NCI-H1048 (cell line): ENCODE measurements around the gene EIF2B4.

Source experiments
- DNase-seq: peaks from one replicate; lab custom pipeline; 2025; lab: John Stamatoyannopoulos, UW

EIF2B4 gene

DNA sequence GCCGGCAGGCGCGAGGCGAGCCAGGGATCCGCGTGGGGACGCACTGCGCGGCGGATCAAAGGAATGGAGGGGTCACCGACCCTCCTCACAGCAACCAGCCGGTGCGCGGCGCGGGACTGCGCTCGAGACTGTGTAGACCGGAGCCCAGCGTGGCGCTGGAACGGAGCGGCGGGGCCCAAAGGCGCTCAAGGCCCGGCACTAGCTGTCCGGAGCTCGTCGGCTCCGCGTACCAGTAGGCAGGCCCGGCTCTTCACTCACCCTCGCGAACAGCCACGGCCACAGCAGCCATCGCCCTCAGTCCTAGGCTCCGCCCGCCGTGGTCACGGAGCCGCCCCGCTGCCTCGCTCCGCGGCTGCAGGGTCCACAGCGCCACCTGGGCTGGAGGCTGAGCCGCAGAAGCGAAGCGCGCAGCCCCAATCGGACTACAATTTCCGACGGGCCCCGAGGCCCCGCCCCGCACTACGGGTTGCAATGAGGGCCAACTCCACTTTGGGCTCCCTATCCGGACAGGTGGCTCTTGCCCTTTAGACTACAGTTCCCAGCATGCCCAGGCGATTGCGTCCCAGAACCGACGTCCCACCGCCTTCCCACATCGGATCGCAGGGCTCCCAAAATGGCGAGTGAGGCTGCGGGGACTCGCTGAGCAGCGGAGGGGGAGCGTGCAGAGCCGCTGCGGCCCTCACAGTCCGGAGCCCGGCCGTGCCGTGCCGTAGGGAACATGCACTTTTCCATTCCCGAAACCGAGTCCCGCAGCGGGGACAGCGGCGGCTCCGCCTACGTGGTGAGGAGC, at the start of gene EIF2B4, which contains the start of gene SNX17:
TSS of gene EIF2B4 (minus strand) at position 313 of the 790 bp plus-strand sequence. CDS start at position 289, 24 bp downstream.
TSS of gene SNX17 (plus strand) at position 591 of the 790 bp plus-strand sequence. CDS start at position 719, 128 bp downstream.
- peak; percentile 95 for DNase-seq

DNA sequence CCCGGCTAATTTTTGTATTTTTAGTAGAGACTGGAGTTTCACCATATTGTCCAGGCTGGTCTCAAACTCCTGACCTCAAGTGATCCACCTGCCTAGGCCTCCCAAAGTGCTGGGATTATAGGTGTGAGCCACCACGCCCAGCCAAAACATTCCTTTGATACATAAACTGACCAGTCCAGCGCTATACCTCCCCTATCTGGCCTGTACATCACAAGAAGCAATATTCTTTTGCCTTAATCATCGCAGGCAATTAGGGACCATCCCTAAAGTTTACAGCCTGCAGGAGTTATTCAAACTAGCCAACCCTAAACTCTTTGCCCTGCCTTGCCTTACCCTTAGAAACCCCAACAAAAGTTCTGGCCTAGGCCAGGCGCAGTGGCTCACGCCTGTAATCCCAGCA, 46.0 kb upstream of the EIF2B4 start:
- no peak for DNase-seq

DNA sequence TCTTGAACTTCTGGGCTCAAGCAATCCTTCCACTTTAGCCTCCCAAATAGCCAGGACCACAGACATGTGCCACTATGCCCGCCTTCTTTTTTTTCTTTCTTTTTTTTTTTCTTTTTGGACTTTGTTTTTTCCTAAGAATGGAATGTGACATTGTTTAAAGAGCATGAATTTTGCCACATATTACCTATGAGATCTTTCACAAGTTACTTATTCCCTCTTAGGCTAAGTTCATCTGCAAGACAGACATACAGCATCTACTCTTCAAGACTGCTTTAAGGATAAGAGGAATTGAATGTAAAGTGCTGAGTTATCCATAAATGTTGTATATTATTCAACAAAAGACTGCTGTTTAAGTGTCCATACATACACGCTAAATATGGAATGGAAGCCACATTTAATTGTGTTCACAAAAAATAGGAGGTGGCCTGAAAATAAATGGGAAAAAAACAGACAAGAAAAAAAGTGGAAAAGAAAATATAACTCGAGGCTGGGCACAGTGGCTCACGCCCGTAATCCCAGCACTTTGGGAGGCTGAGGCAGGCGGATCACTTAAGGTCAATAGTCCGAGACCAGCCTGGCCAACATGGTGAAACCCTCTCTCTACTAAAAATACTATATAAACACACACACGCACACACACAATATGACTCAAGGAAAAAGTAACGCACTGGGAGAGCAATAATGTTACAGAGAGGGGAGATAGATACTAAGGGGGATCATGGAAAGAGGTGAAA, 42.4 kb upstream of the EIF2B4 start:
- no peak for DNase-seq

DNA sequence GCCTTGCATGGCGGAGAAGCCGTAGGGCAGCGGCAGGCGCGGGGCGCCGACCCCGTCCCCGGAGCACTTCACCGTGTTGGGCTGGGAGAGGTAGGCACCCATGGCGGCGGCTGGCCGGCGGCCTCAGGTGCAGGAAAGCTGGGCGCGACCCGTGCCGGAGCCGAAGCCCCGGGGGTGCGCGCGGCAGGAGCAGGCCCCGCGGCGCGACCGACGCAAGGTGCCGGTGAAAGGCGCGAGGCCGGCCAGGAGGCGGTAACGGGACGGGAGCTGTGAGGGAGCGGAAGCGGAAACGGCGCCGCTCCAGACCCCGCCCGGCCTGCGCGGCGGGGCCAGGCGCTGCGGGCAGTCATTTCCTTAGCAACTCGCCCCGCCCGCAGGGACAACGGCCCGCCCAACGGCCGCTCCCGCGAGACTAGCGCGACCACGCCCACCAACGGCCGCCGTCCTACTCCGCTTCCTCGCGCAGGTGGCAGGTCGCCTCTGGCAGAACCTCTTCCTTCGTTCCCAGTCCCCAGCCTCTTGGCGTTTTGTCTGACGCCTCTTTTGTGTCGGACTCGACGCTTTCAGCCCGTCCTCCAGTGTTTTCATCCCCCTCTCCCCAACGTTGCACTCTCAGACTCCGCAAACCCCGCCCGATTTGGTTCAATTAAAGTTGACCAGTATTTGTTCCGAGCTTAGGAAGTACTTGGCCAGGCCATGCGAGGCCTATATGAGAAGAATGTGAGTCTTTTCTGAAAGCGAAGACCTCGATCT, 39.4 kb upstream of the EIF2B4 start, which contains the start of gene PPM1G:
TSS of gene PPM1G (minus strand) at position 271 of the 753 bp plus-strand sequence. CDS start at position 102, 169 bp downstream.
- DNase-seq = peak; percentile 87

GRCh38 chr2:27408601-27409320, 38.6 kb upstream of the EIF2B4 start:
- DNase-seq = no peak

DNA sequence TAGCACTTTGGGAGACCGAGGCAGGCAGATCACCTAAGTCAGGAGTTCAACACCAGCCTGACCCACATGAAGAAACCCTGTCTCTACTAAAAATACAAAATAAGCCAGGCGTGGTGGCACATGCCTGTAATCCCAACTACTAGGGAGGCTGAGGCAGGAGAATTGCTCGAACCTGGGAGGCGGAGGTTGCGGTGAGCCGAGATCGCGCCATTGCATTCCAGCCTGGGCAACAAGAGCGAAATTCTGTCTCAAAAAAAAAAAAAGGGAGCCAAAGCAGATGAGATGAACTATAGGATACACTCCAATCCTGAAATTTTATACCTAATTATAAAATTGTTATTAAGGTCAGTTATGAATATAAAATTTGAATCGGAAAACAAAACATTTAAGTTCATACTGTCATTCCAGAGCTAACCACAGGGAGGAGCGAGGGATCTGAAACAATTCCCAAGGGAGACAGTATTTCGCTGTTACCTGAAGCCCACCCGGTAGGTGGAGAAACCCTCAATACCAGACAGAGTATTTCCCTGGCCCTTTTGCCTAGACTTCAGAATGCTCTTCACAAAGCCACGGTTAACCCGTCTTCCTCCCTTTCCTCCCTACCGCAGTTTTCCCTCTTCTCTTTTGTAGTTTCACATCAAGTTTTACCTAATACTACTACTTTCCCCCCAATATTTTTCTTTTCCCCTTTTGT, 37.8 kb upstream of the EIF2B4 start:
- DNase-seq = no peak

- DNase-seq = no peak
These were observed 30.4 kb upstream of the EIF2B4 start for GRCh38 chr2:27400348-27401135.

DNA sequence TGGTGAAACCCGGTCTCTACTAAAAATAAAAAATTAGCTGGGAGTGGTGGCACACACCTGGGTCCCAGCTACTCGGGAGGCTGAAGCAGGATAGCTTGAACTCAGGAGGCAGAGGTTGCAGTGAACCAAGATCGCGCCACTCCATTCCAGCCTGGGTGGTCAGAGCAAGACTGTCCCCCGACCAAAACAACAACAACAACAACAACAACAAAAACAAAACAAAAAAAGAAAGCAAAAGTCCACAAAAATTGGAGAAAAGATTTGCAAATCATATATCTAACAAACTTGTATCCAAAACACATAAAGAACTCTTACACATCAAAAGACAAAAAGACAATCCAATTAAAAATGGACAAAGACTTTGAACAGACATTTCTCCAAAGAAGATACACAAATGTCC, 28.8 kb upstream of the EIF2B4 start:
- DNase-seq = no peak

DNA sequence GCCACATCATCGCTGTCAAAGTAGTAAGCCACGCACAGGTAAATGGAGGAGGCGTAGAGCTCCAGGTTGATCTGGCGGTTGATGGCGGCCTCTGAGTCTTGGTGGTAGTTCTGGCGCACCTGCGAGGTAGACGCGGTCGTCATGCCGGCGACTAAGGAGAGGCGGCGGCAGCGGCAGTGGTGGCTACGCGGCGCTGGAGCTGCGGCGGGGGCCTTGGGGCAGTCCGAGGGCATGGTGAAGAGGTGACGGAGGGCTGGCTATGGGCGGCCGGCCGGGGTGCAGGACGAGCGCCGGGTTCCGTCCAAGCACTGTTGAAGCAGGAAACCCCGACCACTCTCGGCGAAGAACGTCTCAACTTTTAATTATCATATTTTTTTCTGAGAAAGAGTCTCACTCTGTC, 23.1 kb upstream of the EIF2B4 start:
- no peak for DNase-seq

DNA sequence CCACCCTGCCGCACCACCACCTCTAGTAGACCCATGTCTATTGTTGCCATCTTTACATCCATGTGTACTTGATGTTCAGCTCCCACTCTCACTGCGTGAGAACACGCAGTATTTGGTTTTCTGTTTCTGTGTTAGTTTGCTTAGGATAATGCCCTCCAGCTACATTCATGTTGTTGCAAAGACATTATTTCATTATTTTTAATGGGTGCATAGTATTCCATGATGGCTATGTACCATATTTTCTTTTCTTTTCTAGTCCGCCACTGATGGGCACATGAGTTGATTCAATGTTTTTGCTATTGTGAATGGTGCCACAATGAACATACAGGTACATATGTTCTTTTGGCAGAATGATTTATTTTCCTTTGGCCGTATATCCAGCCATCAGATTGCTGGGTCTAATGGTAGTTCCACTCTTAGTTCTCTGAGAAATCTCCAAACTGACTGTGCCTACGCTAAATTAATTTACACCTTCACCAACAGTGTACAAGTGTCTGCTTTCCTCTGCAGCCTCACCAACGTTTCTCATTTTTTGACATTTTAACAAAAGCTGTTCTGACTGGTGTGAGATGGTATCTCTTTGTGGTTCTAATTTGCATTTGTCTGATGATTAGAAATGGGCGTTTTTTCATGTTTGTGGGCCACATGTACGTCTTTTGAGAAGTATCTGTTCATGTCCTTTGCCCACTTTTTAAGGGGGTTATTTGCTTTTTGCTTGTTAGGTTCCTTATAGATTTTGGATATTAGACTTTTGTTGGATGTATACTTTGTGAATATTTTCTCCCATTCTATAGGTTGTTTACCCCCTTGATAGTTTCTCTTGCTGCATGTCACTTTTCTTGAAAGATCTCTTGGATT, 20.9 kb upstream of the EIF2B4 start:
- no peak for DNase-seq

DNA sequence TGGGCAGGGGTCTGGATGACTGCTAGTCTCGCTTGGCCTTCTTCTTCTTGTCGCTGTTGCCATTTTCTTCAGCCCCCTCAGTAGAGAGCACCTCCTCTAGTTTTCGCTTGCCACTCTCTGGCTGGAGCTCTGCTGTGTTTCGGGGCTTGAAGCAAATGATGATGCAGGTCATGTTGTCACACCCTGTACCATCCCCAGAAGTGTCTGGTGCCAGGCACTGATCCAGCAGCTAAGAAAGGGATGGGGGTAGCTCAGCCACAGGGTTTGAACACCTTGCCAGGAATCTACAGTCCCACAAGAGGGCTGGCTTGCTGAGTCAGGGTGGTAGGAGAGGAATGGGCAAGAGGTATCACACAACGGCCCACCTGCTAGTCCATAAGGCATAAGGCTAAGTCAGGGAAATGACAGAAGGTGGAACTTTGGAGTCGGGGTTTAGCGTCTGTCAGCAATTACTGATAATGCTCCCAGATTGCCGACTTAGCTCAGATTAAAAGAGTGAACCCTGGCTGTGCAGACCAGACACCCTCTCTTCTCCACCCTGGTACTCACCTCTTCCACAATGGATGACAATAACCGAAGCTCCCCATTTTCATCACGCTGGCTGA, 11.5 kb upstream of the EIF2B4 start:
- DNase-seq = no peak

DNA sequence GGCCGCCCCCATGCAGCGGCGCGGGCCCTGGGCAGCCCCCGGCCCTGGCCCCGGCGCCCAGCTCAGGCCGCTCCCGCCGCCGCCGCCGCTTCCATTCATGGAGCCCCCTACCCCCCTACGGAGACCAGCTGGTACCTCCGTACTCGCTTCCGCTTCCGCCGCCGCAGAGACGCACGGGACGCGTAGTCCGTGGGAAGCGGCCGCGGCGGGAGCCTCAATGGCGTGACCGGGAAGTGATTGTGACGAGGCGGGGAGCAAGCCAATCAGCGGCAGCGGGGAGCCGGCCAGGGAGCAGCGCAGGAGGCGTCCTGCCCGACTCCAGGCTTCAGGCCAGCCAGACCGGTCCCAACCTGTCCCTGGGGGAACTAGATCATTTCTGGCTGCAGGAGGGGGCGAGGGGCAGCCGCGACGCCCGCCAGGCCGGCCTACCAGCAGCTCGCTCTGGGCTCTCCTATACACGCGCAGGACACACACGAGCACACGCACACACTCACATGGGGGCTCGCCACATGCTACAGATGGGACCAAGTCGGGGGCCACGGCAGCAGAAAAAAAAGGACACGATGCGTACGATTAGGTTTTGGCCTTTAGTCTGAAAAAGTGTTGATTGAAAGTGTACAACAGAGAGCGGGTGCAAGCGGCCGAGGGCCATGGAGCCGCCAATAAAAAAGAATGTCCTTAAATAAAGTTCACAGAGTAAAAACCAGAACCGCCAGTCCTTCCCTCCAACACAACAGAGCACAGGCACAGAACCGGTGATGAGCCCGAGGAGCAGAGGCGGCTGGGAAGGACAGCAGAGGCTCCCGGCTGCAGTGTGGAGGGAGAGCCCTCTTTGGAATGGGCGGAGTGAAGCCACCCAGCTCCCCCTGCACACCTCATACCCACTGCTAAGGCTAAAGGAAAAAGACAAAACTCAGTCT, 10.7 kb upstream of the EIF2B4 start, which contains the start of gene ZNF513:
TSS of gene ZNF513 (minus strand) at position 109 of the 920 bp plus-strand sequence. CDS start 208 bp downstream, outside the sequence.
- DNase-seq = peak; percentile 91

DNA sequence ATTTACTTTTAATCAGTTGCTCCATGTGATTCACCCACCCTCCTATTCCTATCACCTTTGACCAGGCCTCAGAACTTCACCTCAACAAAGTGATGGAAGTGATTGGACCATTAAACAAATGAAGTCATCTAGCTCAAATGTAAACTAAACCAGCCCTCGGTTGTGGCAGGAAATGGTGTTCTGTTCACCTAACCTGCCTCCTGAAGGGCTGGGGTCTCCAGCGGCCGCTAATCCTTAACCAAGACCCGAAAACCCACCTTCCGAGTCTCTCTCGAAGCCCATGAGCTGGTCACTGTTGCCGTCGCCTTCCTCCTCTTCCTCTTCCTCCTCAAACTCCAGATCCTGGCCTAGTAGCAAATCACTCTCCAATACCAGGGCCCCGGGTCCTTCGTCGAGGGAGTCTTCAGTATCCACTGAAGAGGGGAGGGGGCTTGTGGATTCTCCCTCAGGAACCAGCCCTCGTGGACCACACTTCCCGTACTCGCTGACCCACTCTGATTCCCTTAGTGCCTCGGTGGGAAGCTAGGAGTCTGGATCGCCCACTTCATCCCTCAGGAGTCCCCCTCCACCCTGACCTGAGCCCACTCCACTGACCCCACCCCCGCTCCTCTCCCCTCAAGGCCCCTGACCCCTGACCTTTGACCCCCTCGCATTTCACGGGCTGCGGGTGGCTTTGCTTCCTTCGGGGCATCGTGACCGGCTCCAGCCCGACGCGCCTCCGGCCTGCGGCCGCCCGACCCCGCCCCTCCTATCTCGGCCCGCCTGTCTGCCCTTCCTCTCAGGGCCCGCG, 9.9 kb upstream of the EIF2B4 start:
- DNase-seq = no peak

GRCh38 chr2:27379383-27379835, 9.3 kb upstream of the EIF2B4 start:
- DNase-seq = no peak

GRCh38 chr2:27378809-27379290, 8.7 kb upstream of the EIF2B4 start:
- DNase-seq = no peak

DNA sequence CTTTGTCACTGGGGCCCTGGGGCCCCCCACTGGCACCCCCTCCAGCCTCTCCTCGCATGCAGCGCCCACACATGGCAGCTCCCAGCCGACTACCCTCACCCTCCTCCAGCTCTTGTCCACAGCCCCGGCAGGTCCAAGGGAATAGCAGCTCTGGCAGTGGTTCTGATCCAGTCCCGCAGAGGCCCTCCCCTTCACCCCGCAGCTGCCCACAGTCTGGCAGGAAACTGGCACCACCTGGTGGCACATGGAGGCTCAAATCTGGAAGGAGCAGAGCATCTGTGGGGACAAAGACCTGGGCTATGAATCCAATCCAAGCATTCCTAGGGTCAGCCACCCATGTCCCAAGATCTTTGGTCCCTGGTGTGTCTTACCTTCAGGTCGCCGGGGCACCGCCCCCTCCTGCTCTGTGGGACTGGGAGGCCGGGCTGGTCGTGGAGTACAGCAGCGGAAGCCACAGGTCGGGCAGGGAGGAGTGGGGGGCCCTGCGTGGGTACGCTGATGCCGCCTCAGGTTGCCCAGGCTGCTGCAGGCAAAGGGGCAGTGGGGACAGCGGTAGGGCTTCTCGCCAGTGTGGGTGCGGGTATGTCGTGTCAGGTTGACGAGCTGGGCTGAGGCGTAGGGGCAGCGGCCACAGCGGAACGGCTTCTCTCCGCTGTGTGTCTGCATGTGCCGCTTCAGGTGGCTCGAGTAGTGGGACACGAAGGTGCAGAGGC, 8.1 kb upstream of the EIF2B4 start:
- DNase-seq = no peak
